ENCODE results near the gene TRIM47.

The TRIM47 gene

DNA sequence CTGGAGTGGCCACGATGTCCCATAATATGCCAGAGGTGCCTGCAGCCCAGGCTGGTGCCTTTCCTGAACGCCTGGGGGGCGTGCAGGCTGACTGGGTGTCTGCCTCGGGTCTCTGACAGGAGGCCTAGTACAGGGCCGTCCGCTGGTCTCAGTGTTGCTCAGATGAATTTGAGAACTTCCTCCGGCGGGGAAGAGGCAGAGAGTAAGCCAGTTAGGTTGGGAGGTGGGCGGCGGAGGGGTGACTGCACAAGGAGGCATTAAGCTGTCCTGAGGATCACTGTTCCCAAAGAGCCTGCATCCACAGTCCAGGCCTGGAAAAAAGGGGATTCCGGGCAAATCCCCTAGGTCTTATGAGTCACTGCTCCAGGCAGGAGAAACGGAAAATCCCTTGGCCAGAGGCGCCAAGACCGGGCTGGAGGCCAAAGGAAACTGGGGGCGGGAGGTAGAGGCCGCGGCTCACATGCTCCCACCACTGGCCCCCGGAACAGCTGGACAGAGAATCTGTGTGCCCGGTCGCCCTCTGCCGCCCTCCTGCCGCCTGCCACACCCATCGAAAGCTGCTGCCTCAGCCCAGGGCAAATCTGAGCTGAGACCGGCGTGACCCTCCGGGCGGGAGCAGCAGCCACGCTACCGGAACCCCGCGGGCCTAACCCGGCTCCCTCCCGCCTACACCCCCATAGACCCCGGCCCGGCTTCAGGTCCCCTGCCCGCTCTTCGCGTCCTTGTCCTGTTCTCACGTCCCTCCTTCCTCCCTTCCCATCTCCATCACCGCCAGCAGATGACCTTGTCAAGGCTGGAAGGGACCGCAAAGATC is 1.2 kb downstream of the TRIM47 start:
- peak overlapping the region; percentile 96 for H3K27ac ChIP-seq

DNA sequence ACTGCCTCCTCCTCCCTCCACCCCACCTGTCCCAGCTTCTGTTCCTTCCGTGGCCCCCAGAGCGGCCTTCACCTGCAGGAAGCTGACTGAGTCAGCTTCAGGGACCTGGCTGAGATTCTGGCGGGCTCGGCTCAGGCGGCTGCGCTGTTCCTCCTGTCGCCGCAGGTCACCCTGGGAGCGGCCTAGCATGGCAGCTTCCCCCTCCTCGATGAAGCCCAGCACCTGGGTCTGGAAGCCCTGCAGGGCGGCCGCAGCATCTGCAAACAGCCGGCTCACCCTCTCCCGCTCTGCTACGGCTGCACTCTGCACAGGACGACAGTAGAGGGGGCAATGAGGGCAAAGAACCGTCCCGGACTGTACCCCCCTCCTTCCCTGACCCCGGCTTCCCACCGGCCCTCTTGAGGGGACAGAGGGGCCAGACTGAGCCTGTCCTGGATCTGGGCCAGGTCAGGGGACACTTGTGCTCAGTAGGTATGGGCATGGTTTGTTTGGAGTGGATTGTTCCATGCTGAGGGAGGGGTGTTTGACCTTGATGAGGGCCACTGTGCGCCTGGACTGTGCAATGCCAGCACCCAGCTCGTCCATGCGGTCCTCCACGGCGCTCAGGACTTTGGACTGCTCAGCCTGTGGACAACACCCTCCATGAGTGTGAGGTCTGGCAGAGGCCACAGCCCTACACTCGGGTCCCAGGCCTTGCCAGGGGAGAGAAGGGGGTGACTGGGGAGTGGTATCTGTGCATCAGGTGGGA is 2.0 kb downstream of the TRIM47 start:
- H3K27ac ChIP-seq, result peak overlapping the region; percentile 96
- no peak for TF ChIP-seq ZFX (IDR thresholded peaks at IDR 0.05; ENCODE audit: borderline replicate concordance)
- TF ChIP-seq, protein P1, sequence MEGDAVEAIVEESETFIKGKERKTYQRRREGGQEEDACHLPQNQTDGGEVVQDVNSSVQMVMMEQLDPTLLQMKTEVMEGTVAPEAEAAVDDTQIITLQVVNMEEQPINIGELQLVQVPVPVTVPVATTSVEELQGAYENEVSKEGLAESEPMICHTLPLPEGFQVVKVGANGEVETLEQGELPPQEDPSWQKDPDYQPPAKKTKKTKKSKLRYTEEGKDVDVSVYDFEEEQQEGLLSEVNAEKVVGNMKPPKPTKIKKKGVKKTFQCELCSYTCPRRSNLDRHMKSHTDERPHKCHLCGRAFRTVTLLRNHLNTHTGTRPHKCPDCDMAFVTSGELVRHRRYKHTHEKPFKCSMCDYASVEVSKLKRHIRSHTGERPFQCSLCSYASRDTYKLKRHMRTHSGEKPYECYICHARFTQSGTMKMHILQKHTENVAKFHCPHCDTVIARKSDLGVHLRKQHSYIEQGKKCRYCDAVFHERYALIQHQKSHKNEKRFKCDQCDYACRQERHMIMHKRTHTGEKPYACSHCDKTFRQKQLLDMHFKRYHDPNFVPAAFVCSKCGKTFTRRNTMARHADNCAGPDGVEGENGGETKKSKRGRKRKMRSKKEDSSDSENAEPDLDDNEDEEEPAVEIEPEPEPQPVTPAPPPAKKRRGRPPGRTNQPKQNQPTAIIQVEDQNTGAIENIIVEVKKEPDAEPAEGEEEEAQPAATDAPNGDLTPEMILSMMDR (IDR thresholded peaks at IDR 0.05), result peak; percentile 23

More for the DNA sequence above, 1.2 kb downstream of the TRIM47 start:
- no peak for TF ChIP-seq ZFX (IDR thresholded peaks at IDR 0.05; ENCODE audit: borderline replicate concordance)

DNA sequence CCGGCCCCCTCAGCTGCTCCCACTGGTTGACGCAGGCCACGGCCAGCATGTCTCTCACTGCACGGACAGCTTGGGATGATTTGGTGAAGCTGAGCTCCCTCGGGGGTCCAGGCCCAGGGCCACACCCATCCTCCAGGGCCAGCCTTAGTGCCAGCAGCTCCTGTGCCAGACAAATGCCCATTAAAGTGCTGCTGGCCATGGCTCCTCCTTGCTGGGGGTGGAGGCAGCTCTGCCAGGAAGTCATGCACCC is 2.5 kb downstream of the TRIM47 start:
- TF ChIP-seq, protein P1 (IDR thresholded peaks at IDR 0.05), result no peak
- no peak for TF ChIP-seq ZFX (IDR thresholded peaks at IDR 0.05; ENCODE audit: borderline replicate concordance)
- H3K27ac ChIP-seq, result peak overlapping the region; percentile 96

DNA sequence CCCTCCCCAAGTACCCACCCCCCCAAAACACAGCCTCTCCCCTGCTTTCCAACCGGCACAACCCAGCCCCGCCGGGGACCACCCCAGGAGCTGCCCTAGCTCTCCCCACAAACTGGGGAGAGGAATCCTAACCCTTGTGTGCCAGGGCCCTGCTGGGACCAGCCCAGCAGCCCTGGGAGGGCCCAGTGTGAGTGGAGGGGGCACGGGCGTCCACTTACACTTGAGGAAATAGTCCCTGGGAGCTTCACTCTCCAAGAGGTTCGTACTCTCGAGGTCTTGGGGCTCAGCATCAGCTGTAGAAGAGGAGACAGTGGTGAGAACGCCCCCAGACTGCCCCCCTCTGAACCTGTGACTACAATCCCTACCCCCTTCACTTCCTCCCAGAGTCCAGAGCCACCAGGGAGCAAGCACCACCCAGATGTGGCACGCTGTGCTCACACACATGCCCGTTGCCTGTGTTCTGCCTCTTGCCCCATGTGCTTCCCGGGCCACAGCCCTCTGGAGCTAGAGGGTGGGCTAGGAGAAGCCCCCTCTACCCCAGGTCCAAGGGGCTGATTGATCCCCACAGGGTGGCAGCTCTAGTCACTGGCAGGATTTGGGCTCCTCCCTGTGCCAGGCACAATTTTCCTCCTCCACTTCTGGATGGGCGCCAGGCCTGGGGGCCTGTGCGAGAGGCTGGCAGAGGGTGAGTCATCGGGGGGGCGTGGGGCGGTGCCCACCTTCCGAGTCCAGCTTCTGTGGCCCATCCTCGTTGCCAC is 3.0 kb downstream of the TRIM47 start:
- peak overlapping the region; percentile 96 for H3K27ac ChIP-seq
- TF ChIP-seq, protein P1 (IDR thresholded peaks at IDR 0.05), result no peak
- TF ChIP-seq ZFX (IDR thresholded peaks at IDR 0.05; ENCODE audit: borderline replicate concordance), result no peak

DNA sequence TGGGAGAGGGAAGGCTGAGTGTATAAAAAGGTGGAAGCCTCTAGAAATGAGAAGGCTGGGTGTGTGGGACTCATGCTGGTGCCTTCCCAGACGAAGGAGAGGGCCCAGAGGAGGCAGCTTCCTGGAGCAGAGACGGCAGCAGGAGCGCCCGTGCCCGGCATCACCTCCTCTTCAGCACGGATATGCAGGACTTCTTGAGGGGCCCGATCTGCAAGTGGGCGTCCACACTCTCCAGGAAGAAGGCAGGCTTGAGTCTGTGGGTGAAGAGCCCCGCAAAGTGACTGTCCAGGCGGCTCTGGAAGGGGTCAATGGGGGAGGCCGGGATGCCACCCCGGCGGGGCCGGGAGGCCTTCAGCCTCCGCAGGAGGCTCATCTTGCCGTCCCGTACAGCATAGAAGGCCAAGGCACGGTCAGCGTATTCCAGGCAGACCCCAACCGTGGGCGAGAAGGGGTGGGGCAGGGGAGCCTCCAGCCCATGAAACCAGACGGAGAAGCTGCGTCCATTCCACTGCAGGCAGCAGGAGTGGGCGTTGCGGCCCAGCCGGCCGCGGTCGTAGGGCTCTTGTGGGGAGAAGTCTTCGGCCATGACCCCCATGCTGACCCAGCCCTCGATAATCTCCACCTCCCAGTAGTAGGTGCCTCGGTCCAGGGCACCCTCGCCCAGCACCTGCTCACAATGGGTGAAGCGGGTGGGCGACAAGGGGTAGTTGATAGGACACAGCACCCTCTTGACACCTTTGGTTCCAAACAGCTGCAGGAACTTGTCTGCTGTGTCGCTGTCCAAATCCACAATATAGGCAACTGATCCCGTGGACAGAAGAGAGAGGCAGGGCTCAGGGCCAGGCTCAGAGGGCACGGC is 3.8 kb downstream of the TRIM47 start:
- peak overlapping the region; percentile 96 for H3K27ac ChIP-seq
- TF ChIP-seq, protein P1 (IDR thresholded peaks at IDR 0.05), result no peak
- TF ChIP-seq ZFX (IDR thresholded peaks at IDR 0.05; ENCODE audit: borderline replicate concordance), result no peak

DNA sequence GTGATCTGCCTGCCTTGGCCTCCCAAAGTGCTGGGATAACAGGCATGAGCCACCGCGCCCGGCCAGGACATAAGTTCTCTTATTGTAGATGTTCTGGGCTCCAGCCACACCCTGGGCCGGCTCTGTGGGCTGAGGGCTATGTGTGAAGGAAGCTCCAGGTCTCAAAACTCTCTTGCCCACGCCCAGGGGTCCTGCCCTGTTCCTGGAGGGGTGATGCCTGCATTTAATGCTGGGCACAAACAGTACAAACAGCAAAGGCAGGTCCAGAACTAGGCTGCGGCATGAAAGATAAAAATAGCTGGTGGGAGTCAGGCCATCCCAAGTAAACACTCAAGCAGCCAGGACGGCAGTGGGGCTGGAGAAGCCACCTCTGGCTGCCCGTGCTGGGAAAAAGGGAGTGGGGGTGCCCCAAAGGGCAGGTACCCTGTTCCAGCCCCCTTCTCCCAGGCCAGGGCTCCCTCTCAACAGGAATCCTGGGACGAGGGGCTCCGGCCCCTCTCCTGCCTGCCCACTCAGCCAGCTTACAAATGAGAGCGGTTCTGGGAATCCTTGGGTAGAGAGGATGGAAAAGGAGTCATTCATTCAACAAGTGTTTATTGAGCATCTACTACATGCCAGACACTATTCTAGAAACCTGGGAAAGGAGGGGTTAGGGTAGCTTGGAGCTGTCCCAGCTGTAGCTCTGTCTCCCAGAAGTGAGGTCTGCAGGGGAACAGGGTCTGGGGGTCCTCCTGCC is 4.6 kb downstream of the TRIM47 start:
- peak overlapping the region; percentile 96 for H3K27ac ChIP-seq
- TF ChIP-seq ZFX (IDR thresholded peaks at IDR 0.05; ENCODE audit: borderline replicate concordance), result no peak
- TF ChIP-seq, protein P1 (IDR thresholded peaks at IDR 0.05), result no peak
